Stimulated activated CD4-positive, alpha-beta T cell treated with anti-CD3 and anti-CD28 coated beads, Interleukin-2, amount 100 ng/mL, for 48 hours (primary cell): ENCODE measurements around the gene LYRM1.
"Not testable (repeated sequence)": the region's sequence is repeated elsewhere in the genome, so short reads cannot be mapped to it uniquely, and the experiment has no call there.

Experiments used
- DNase-seq, 2 donors: peaks; one replicate each; pipeline ENCODE4 v3.0.0-alpha.2; 2020

Gene LYRM1

DNA sequence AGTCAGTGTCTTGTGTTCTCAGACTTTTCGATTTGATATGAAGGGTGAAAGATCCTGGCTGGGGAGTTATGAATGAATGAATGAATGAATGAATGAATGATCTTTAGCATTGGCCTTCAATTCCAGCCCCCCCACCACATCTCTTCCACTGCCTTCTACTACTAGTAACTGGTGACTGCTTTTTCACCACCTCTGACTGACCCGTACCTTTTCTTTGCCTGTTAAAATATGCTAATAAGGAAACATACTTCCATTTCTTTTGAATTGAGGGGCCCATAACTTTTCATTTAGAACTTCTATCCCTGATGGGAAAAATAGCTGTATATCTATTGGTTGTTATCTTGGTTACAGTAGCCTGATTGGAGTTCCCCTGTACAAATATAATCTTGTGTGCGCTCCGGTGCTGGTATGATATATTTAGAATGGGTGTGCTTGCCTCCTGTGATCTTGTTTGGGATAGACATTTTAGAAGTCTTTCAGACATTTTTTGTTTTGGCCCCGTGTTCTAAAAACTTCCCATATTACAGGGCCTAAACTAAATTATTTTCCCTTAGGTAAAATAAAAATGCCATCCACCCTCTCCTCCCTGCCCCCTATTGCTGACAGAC is 3.4 kb downstream of the LYRM1 start:
- no peak for DNase-seq

DNA sequence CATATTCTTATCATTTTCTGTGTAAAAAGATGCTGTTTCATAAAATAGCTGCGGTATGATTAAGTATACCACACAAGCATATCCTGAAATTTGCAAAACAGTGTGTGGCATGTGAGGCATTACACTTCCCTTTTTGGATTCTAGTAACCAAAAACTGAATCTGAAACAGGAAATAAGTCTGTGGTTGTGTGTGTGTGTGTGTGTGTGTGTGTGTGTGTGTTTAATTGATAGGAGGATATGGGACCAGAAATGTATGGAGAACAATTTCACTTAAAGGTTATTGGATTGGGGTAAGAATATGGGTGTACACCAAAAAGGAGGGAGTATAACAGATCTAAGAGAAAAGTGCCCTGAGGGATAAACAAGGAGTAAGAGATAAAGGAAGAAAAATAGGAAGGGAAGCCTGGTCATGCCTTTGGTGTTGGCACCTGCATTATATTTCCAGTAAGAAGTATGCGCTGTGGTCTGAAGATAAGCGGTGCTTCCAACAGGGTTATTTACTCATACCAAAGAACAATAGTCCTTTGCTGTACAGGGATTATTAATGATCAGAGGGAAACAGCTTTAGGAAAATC is 4.0 kb downstream of the LYRM1 start:
- DNase-seq: no peak

DNA sequence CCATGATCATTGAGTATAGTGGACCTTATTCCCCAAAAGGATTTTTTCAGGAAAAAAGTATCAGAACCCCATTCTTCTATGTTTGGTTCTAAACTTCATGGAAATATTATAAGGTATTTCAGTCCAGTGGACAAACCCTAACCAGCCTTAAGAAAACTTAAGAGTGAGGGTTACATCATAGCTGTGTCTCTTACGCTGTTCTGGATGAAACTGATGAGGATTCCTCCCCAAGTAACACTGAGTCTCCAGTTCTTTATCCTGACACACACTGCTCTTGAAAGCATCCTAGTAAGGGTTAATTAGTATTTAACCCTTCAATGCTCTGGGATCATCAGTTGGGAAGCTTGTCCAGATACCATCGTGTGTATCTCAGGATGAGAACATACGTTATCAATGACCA is 5.0 kb downstream of the LYRM1 start:
- DNase-seq: no peak

DNA sequence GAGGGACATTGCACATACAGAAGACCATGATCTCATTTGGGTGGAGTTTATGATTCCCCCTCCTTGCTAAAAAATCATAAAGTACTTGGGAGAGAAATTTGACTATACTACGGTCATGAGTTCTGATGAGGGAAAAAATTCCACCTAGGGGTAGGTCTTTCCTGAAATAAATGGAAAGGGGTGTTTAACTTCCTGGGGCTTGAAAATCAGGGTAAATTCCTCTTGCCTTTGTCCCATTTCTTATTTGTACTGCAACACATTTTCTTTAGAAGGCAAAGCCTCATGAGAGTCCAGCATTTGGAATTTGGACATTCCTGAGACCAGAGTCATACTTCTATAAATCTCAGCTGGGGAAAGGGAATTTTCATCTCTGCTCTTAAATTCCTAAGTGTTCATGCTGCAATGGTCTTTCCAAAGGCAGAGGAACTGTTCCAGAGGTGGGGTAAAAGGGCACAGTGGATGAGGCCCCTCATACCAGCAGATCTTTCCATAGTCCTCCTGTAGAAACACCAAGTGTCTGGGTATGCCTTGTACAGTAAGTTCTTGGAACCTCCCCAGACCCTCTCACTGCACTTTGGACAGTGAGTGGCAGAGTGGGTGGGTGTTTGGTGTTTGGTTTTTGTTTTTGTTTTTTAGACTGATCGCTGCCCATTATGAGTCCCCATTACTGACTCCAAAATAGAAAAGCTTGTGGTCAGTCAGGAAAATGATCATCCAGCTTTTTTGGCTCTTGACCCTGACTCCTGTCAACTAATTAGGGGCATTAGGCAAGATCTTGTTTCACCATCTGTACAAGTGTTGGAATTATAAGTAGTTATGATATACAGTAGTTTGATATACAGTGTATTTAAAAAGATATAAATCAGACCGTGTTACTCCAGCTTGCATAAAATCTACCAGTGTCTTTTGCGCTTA is 6.0 kb downstream of the LYRM1 start:
- no peak for DNase-seq

DNA sequence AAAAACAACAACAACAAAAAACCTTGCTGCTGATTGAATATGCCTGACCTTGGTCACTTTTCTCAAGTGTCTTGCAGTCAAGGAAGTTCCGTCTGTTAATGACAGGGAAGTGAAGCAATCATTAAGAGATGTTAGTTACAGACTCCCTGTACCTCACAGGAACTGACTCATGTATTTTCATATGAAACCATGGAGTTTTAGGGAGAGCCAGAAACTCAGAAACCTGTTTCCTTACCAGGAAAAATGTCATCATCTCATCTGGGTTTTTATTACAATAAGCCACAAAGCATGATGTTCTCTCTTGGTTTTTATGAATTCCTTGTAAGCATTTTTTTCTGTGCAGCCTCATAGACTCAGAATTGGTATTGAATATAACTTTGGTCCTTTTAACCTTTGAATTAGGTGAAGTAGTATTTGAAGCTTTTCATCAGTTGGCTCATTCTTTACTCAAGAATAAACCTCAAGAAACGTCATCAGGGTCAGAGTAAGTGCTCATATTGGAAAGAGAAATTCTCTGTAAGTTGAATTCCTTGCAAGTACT is 10.3 kb downstream of the LYRM1 start:
- no peak for DNase-seq

DNA sequence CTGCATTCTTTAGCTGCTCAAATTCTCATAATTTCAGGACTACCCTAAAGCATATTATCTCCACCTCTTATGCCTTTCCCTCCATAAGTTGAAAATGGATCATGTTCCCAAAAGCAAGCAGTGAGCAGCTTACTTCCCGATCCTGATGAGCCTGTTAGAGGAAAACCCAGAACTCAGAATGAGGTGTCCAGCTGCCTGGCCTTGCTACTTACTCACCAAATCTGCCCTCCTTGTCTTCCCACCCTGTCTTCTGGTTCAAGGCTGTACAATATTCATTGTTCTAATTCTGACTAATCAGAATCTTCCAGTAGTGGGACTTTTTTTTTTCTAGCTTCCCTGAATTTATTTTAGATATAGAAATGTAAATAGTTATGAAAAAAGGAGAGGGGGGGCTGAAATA is 10.8 kb downstream of the LYRM1 start:
- no peak for DNase-seq

DNA sequence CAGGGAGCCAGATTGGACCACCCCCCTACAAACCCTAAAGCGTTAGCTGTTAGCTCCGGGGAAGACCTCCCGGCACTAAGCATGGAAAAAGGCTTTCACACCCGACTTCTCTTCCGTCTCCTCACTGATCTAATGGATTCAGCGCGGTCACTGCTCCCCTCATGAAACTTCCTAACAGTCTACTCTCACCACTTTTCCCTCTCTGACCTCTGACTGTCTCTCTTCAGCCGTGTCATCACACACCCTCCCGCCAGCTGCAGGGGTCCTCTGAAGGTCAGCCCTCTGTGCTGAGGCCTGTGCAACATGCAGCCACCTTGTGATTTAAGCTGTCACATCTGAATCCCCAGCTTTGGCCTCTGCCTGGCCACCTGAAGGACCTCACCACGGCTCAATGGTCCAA is 15.7 kb downstream of the LYRM1 start:
- DNase-seq: no peak

DNA sequence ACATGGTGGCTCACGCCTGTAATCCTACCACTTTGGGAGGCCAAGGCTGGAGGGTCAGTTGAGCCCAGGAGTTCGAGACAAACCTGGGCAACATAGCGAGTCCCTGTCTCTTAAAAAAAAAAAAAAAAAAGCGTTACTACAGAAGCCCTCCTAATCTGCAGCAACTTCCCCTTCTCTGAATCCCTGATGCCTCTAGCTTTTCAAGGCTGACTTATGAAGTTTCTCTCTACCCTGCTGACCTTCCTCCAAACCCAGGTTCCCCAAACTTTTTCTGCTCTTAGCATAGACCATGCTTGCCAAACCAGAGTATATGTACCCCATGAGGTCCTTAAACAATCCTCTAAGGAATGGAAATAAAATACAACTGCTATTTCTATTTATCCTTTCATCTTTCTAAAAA is 16.4 kb downstream of the LYRM1 start:
- no peak for DNase-seq

DNA sequence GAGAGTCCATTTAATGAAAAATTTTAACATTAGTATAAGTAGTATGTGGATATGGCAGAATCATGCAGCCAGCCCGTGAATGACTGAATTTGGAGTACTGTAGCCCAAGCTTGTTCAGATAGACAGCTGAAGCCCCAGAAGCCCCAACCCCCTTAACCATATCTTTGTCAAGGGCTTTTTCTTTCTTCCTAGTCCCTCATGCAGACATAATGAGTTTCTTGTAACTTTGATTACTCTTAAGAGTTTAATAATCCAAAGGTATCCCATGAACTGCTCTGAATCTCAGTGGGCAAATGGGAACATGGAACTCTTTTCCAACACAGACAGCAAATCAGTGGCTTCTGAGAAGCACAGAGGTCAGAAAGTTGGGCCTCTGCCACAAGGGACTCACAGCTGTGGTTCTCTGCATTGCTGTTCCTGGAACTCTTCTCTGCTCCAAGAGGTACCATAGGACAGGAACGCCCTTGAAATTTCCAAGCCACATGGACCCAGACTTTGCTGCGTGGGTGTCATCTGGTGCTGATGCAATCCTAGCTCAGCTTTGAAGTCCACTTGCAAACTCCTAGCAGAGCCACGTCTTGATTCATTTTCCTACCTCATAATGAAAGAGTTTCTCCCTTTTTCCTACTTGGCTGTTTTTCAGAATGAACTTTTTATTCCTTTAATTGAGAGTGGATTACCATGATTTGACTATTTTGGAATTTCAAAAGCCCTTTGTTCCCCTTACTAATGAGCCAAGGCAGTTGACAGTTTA is 18.1 kb downstream of the LYRM1 start:
- no peak for DNase-seq

DNA sequence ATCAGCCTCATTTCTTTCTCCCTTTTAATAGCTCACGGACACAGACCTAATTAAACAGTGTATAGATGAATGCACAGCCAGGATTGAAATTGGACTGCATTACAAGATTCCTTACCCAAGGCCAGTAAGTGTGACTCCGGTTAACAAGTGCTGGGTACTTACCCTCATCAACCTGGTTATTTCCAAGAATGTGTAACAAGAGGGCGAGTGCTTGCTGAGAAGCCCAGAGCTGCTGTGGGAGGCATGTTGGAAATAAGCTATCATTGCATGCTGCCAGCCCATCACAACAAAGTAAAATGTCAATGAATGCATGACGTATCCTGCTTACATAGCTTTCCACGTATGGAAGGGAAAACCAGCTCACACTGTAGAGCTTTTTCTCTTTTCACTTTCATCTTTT is 19.5 kb downstream of the LYRM1 start:
- DNase-seq: no peak

DNA sequence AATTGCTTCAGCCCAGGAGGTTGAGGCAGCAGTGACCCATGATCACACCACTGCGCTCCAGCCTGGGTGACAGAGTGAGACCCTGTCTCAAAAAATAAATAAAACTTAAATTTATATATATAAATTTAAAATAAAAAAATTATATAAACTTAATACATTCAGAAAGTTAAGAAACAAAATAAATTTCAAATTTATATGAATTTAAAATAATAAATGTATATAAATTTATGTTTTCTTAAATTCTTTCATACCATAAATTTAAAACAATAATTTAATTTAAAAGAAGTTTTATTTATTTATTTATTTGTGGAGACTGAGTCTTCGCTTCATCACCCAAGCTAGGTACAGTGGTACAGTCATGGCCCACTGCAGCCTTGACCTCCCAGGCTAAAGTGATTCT is 20.2 kb downstream of the LYRM1 start:
- DNase-seq: no peak

DNA sequence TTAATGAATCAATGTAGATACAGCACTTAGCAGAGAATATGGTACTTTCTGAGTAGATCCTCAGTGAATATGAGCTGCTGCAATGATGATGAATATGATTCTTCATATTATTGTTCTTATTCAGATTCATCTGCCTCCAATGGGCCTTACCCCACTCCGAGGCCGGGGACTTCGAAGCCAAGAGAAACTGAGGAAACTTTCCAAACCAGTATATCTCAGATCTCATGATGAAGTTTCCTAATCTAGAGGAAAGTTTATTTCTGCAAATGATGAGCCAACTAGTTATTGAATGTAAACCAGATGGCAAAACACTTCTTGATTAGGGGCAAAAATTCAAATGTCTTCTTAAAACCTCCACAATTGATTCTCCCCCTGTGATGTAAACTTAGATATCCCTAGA is 23.3 kb downstream of the LYRM1 start:
- DNase-seq: no peak

DNA sequence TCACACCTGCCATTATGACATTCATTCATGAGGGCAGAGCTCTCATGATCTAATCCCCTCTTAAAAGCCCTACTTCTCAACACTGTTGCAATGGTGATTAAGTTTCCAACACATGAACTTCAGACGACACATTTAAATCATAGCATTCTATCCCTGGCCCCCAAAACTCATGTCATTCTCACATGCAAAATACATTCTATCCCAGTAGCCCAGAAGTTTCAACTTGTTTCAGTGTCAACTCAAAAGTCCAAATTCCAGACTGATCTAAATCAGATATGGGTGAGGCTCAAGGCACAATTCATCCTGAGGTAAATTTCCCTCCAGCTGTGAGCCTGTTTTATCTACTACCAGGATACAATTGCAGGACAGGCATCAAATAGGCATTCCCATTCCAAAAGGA is 25.2 kb downstream of the LYRM1 start:
- DNase-seq: no peak

DNA sequence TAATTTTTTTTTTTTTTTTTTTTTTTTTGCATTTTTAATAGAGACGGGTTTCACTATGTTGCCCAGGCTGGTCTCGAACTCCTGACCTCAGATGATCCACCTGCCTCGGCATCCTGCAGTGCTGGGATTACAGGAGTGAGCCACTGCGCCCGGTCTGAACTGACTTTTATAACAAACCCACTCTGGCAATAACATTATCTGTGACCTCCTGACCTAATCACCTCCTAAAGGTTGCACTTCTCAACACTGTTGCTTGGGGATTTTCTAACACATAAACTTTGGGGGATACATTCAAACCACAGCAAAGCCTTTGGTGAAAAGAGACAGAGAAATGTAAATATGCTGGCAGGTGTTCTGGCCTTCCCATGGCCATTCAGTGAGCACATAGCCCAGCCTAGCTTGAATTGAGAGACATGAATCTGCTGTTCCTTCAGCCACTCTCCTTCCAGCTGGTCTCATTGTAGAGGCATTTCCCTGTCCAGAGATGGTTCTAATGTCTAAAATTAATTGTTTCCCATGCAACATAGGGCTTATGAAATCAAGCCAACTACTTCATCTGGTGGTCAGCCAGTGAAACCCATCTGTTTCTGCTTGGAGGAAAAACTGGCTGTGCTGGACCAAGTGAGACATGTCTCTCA is 28.3 kb downstream of the LYRM1 start:
- no peak for DNase-seq

DNA sequence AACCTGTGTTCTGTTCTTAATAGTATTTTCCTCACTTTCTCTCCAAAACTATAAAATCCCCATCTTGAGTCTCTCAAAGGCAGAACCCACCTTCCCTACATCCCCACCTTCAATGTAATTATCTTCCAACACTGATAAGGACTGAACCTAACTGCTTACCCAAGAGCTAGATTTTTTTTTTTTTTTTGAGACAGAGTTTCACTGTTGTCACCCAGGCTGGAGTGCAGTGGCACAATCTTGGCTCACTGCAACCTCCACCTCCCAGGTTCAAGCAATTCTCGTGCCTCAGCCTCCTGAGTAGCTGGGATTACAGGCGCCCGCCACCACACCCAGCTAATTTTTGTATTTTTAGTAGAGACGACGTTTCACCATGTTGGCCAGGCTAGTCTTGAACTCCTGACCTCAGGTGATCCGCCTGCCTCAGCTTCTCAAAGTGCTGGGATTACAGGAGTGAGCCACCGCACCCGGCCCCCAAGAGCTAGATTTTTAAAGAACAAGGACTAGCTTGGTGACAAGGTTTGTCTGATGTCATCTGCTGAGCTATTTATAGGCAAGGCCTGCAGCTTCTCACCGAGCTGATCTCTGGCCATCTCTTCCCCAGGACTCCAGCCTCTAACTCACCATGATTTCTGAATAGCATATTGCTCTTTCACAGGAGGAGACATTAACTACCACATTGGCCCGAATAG is 29.2 kb downstream of the LYRM1 start:
- DNase-seq: not testable (repeated sequence)

DNA sequence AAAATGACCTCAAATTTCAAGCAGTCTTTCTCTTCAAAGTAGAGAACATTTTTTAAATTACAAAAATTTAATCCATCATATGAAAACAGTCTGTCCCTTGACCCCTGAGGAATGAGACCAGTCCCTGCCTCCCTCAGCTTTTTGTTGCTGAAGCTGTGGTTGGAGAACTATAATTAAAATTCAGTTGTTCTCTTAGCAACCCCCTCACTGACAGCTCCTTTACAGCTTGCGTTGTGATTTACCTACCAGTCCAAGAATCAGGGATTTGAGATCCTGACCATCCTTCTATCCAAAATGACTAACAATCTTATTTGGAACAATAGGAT is 29.8 kb downstream of the LYRM1 start:
- no peak for DNase-seq

DNA sequence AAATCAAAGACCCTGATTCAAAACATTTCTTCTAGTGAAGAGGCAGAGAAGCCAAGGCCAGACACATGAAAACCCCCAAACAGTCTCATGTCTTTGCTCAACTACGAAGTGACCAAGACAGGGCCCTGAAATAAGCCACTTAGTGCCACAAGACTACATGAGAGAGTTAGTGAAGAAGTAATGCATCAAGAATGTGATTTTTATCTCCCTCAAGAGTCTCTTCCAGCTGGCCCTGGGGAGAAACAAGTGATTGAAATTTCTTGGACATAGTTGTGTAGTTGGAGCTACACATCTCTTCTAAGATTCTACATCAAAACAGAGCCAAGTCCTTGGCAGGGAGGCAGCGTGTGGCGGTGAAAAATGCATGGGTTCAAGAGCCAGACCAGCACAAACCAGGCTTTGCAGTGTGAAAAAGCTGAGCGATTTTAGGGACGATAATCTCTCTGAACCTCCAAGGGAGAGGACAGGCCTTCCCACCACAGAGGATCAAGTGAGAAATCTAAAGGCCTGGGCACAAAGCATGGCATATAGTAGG is 30.6 kb downstream of the LYRM1 start:
- no peak for DNase-seq

DNA sequence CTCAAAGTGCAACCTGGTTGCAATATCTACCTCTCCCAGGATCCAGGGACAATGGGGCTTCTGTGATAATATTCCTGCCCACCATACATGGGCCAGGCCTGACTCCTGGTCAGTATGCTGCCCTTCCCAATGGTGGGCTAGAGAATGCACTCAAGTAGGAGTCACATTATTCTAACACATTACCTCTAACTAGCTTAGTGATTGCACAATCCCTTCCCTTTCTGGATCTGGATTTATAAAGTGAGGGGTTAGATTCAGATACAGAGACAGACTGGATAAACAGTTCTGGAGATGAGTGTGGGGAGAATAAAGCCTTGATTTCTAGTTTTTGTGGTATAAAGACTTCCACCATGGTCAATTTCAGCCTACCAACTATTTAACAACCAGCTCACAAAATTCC is 33.0 kb downstream of the LYRM1 start:
- no peak for DNase-seq

DNA sequence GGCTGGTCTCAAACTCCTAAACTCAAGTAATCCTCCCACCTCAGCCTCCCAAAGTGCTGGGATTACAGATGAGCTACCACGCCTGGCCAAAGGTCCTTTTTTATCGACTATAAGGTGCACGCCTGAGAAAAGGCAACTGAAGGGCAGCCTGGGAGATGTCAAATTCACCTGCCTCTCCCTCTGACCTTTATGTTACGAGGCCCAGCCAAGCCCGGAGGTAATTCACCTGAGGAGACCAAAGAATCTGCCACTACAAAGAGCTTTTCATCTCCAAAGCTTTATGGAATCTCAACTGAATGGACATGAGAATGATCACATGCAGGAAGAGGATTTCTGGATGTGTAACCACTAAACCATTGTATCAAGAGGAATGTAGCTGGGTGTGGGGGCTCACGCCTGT is 37.2 kb downstream of the LYRM1 start:
- no peak for DNase-seq

DNA sequence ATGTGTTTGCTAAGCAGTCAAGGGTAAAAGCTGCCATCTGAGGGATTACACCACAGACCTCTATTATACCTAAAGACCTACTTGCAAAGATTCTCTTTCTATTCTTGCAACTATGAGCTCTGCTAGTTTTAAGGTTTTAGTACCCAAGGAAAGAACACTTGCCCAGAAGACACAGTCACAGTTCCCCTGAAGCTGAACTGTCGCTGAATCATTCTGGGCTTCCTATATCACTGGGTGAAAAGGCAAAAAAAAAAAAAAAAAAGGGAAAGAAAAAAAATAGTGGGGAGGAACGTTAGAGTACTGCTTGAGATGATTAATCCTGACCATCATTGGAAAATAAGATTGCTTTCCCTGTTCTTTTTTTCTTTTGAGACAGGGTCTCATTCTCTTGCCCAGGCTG is 37.9 kb downstream of the LYRM1 start:
- DNase-seq: no peak

DNA sequence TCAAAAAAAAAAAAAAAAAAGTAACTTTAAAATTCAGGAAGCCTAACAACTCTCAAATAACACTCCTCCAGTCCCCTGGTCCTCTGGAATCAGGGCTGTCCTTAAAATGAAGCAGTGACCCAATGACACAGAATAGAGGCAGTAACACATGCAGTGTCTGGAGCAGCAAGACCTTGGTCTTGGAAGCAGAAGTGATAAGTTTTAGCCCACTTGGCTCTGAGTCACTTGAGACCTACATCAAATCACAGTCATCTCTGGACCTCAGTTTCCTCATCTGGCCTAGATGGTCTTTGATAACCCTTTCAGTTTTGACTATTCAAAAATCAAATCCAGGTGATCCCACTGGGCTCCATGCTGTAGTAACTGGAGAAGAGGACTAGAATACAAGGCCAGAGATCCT is 39.0 kb downstream of the LYRM1 start:
- no peak for DNase-seq
